K562 (cell line): Measurements from ENCODE around the gene MOB3B. TPM values are rescaled to one million over a fixed set of nuclear protein-coding genes. Genes with fewer than 3 reads are reported as not detected.

ENCODE experiments used
- BRF2 ChIP-seq: IDR thresholded peaks from 3 replicates; pipeline ENCODE4 v1.6.1; 2011; ENCODE audit warnings: borderline replicate concordance, mild to moderate bottlenecking; ENCODE audit not compliant: insufficient read length, insufficient read depth
- C11orf30 ChIP-seq: fragments of 450-650 bp; IDR thresholded peaks from 2 replicates; pipeline ENCODE4 v1.6.1; 2016; ENCODE audit warnings: low read depth, mild to moderate bottlenecking
- CREB1 ChIP-seq, 2 experiments: sonication (generic) in 1 of 2; formaldehyde crosslinking in 1 of 2; IDR thresholded peaks; 2 replicates each; pipeline versions ENCODE4 v1.6.1 to v1.8.0; 2012 to 2022; ENCODE audit warnings: inconsistent platforms in 1 of 2, mild to moderate bottlenecking in 1 of 2, missing genetic modification reagents in 1 of 2, moderate library complexity in 1 of 2
- E2F6 ChIP-seq, 2 experiments: IDR thresholded peaks; 2 replicates each; pipeline ENCODE4 v1.6.1; 2011; ENCODE audit warnings: borderline replicate concordance in 1 of 2, control low read depth in 1 of 2, low read depth in 1 of 2, low read length in 1 of 2, mild to moderate bottlenecking in 1 of 2, mixed read lengths in 1 of 2, moderate library complexity in 1 of 2; ENCODE audit not compliant: insufficient read depth in 1 of 2, insufficient read length in 1 of 2, poor library complexity in 1 of 2, severe bottlenecking in 1 of 2; ENCODE audit errors: extremely low read depth in 1 of 2
- MAZ ChIP-seq, 2 experiments: fragments of 450-650 bp in 1 of 2; sonication (generic) in 1 of 2; formaldehyde crosslinking; IDR thresholded peaks in 1 of 2; conservative IDR thresholded peaks in 1 of 2; 2 replicates each; pipeline versions ENCODE4 v1.4.0 to v1.5.0; 2020; ENCODE audit warnings: mild to moderate bottlenecking in 1 of 2, missing genetic modification reagents in 1 of 2
- MTA1 ChIP-seq: fragments of 450-650 bp; IDR thresholded peaks from 2 replicates; pipeline ENCODE4 v1.6.1; 2017; ENCODE audit warnings: borderline replicate concordance
- PBX2 ChIP-seq, 2 experiments: IDR thresholded peaks in 1 of 2; conservative IDR thresholded peaks in 1 of 2; 2 replicates each; pipeline ENCODE4 v1.6.1; 2016; ENCODE audit warnings: low read depth in 2 of 2, mild to moderate bottlenecking in 1 of 2, missing compliant biosample characterization in 1 of 2, missing genetic modification characterization in 1 of 2, moderate library complexity in 1 of 2
- PKNOX1 ChIP-seq: fragments of 450-650 bp; IDR thresholded peaks from 2 replicates; pipeline ENCODE4 v1.6.1; 2016
- PRDM10 ChIP-seq: fragments of 450-650 bp; IDR thresholded peaks from 2 replicates; pipeline ENCODE4 v1.6.1; 2018; ENCODE audit not compliant: partially characterized antibody
- SPI1 ChIP-seq: IDR thresholded peaks from 2 replicates; pipeline ENCODE4 v1.6.1; 2011; ENCODE audit warnings: low read depth, low read length, control low read depth, borderline replicate concordance
- ZNF398 ChIP-seq: fragments of 250-450 bp; sonication (Bioruptor Pico); IDR thresholded peaks from 2 replicates; pipeline ENCODE4 v1.8.0; 2021; ENCODE audit warnings: moderate library complexity, mild to moderate bottlenecking, inconsistent platforms
- polyA plus RNA-seq, 8 experiments: library from polyadenylated mRNA; depleted of rRNA in 4 of 8; stranded (reverse) in 5 of 8; unstranded in 3 of 8; fragments of >200 nt; fragmentation: Nextera tagmentation in 2 of 8; fragmentation: Illumina TruSeq in 1 of 8; extraction: Ambion mirVana in 2 of 8; extraction: Trizol in 1 of 8; gene quantifications; 2 replicates each; pipeline versions ENCODE4 v1.2.1 to v1.2.3, GENCODE V29; 2011 to 2014; ENCODE audit warnings: inconsistent platforms in 1 of 8, missing spikeins in 1 of 8
- total RNA-seq, 7 experiments: library from RNA; depleted of rRNA in 6 of 7; stranded (reverse); fragments of >200 nt in 6 of 7; fragmentation: Illumina TruSeq in 2 of 7; extraction: Trizol in 2 of 7; gene quantifications; 2 replicates each; pipeline versions ENCODE4 v1.2.1 to v1.2.3, GENCODE V29; 2011 to 2021; ENCODE audit warnings: low replicate concordance in 1 of 7

MOB3B gene
- total and polyA plus RNA-seq, 9 of the 15 experiments (the other 6 are each of a cell fraction or from before 2014, with no cell fraction given), result 3.6 to 12.8 (median 7.2) TPM

GRCh38 chr9:27528076-27528885 lies 1.3 kb downstream of the MOB3B start (continued):
- no peak for TF ChIP-seq PBX2 (CRISPR knock-in tag; IDR thresholded peaks at IDR 0.05; ENCODE audit: low read depth)
- TF ChIP-seq PBX2 (tag; conservative IDR thresholded peaks at IDR 0.05; ENCODE audit: low read depth), result no peak
- no peak for TF ChIP-seq BRF2
- TF ChIP-seq SPI1, result no peak
- peak; percentile 39; the same call in 1 of the 2 replicates for TF ChIP-seq MTA1
- peak; percentile 67 for TF ChIP-seq PKNOX1
- TF ChIP-seq C11orf30, result no peak
- no peak for TF ChIP-seq ZNF398 (CRISPR knock-in tag)
- TF ChIP-seq E2F6 (IDR thresholded peaks at IDR 0.05; ENCODE audit: borderline replicate concordance in 1 of 2, extremely low read depth in 1 of 2, insufficient read depth in 1 of 2, insufficient read length in 1 of 2, low read depth in 1 of 2, low read length in 1 of 2, poor library complexity in 1 of 2, severe bottlenecking in 1 of 2), result peak in 1 of 2 experiments; percentile 33
- peak; percentile 65; the same call in 1 of the 2 replicates for TF ChIP-seq CREB1 (IDR thresholded peaks at IDR 0.05)
- no peak for TF ChIP-seq CREB1 (CRISPR knock-in tag; IDR thresholded peaks at IDR 0.05)
- peak; percentile 60 for TF ChIP-seq PRDM10
- 0 out of 4 replicates have a peak, but pooled peaks of 1 of the 2 experiments have one; percentile 34 for TF ChIP-seq MAZ (CRISPR knock-in tag; conservative IDR thresholded peaks at IDR 0.05 in 1 of 2, IDR thresholded peaks at IDR 0.05 in 1 of 2)
